A549 (cell line): ENCODE measurements around the gene BCL2L1. TPM values are rescaled to one million over a fixed set of nuclear protein-coding genes. Genes with fewer than 3 reads are reported as not detected.

Source experiments
- ATAC-seq, 2 experiments: fragments of 200-7000 bp in 1 of 2; fragments of >200 bp in 1 of 2; cut with Nextera tagmentation in 1 of 2; cut with Tn5 transposase in 1 of 2; 3 replicates each; pipeline versions ENCODE4 v1.8.0 to v1.9.1; 2018 to 2020; ENCODE audit warnings: mild to moderate bottlenecking in 1 of 2, moderate library complexity in 1 of 2
- CTCF ChIA-PET: fragments of 300-600 bp; sonication (Branson Sonifier 250); formaldehyde crosslinking; extraction: SDS; loops from one replicate; lab custom pipeline; 2021; ENCODE audit warnings: antibody characterized with exemption, inconsistent platforms; lab: Yijun Ruan, JAX
- POLR2A ChIA-PET: fragments of 350-600 bp; formaldehyde crosslinking; extraction: SDS; loops from one replicate; lab custom pipeline; 2021; ENCODE audit warnings: antibody characterized with exemption, inconsistent platforms; lab: Yijun Ruan, JAX
- DNase-seq, 2 experiments: peaks; one replicate each; pipeline versions ENCODE4 v3.0.0 to v3.0.0-alpha.2; 2011 to 2016; ENCODE audit warnings: low read depth in 1 of 2, low spot score in 1 of 2
- FAIRE-seq: peaks from 2 replicates; lab custom pipeline; 2011; peaks lifted over from hg19 to GRCh38; lab: Jason Lieb, UNC
- H3K27ac ChIP-seq, 2 experiments: fragments of >200 bp; sonication (Bioruptor Twin); formaldehyde crosslinking; 3 replicates each; pipeline ENCODE4 v1.5.1; 2016 to 2017
- H3K4me1 ChIP-seq: fragments of >200 bp; sonication (Bioruptor Twin); formaldehyde crosslinking; 3 replicates; pipeline ENCODE4 v1.6.1; 2016
- H3K4me2 ChIP-seq: fragments of >200 bp; sonication (Bioruptor Twin); formaldehyde crosslinking; 3 replicates; pipeline ENCODE4 v1.6.1; 2016
- H3K4me3 ChIP-seq: fragments of >200 bp; sonication (Bioruptor Twin); formaldehyde crosslinking; 3 replicates; pipeline ENCODE4 v1.5.1; 2016
- H3K9me3 ChIP-seq: fragments of >200 bp; sonication (Bioruptor Twin); formaldehyde crosslinking; 3 replicates; pipeline ENCODE4 v1.6.1; 2016
- EHF ChIP-seq: fragments of 250-450 bp; sonication (Bioruptor Pico); IDR thresholded peaks from 2 replicates; pipeline ENCODE4 v1.5.0; 2020; ENCODE audit warnings: mild to moderate bottlenecking
- FOSB ChIP-seq: fragments of 250-450 bp; sonication (Bioruptor Pico); IDR thresholded peaks from 2 replicates; pipeline ENCODE4 v1.5.0; 2020; ENCODE audit warnings: mild to moderate bottlenecking, moderate library complexity
- HEYL ChIP-seq: fragments of 250-450 bp; sonication (Bioruptor Pico); IDR thresholded peaks from 2 replicates; pipeline ENCODE4 v1.8.0; 2021; ENCODE audit warnings: mild to moderate bottlenecking, moderate library complexity
- HOXB13 ChIP-seq: fragments of 250-450 bp; sonication (Bioruptor Pico); IDR thresholded peaks from 2 replicates; pipeline ENCODE4 v1.5.0; 2020; ENCODE audit warnings: low read depth, mild to moderate bottlenecking, moderate library complexity
- JUN ChIP-seq, 2 experiments: fragments of >200 bp; sonication (Bioruptor Twin); formaldehyde crosslinking; IDR thresholded peaks; 2 replicates in 1 of 2; 3 replicates in 1 of 2; pipeline ENCODE4 v1.6.1; 2016 to 2017
- MAFK ChIP-seq: fragments of 450-650 bp; IDR thresholded peaks from 2 replicates; pipeline ENCODE4 v1.6.1; 2014; ENCODE audit not compliant: partially characterized antibody
- POLR2A ChIP-seq: IDR thresholded peaks from 2 replicates; pipeline ENCODE4 v1.6.1; 2012; ENCODE audit warnings: mild to moderate bottlenecking, low read length
- RFX5 ChIP-seq: fragments of 450-650 bp; IDR thresholded peaks from 2 replicates; pipeline ENCODE4 v1.7.1; 2014; ENCODE audit warnings: antibody characterized with exemption, mild to moderate bottlenecking, moderate library complexity
- ZC3H11A ChIP-seq: fragments of 450-650 bp; IDR thresholded peaks from 2 replicates; pipeline ENCODE4 v1.6.1; 2014; ENCODE audit warnings: antibody characterized with exemption, mild to moderate bottlenecking
- WGBS: methylation state at CpG from one replicate; pipeline ENCODE4 v1.1.6; 2017; ENCODE audit errors: missing lambda C conversion rate; 5-methylcytosine and 5-hydroxymethylcytosine counted together
- polyA plus RNA-seq, 4 experiments: library from polyadenylated mRNA; depleted of rRNA in 3 of 4; stranded (reverse); fragments of >200 nt; fragmentation: RNase III in 1 of 4; extraction: RNeasy Plus Mini Kit Qiagen cat#74134 plus additional on column Dnase treatment in 1 of 4; gene quantifications; 2 replicates in 3 of 4; 3 replicates in 1 of 4; pipeline ENCODE4 v1.2.3, GENCODE V29; 2011 to 2017
- TF ChIP-seq, protein P1 (sequence below): fragments of >200 bp; sonication (Bioruptor Twin); formaldehyde crosslinking; IDR thresholded peaks from 3 replicates; pipeline ENCODE4 v1.5.1; 2016
- TF ChIP-seq, protein P2 (sequence below): fragments of 250-450 bp; sonication (Bioruptor Pico); IDR thresholded peaks from 2 replicates; pipeline ENCODE4 v1.5.0; 2021; ENCODE audit warnings: mild to moderate bottlenecking, moderate library complexity, borderline replicate concordance
- TF ChIP-seq, protein P3 (sequence below): fragments of >200 bp; sonication (Bioruptor Twin); formaldehyde crosslinking; IDR thresholded peaks from 3 replicates; pipeline ENCODE4 v1.6.1; 2016

The BCL2L1 gene
- polyA plus RNA-seq, 2 of the 4 experiments (the other 2 are of a cell fraction), result 154 to 178 TPM

DNA sequence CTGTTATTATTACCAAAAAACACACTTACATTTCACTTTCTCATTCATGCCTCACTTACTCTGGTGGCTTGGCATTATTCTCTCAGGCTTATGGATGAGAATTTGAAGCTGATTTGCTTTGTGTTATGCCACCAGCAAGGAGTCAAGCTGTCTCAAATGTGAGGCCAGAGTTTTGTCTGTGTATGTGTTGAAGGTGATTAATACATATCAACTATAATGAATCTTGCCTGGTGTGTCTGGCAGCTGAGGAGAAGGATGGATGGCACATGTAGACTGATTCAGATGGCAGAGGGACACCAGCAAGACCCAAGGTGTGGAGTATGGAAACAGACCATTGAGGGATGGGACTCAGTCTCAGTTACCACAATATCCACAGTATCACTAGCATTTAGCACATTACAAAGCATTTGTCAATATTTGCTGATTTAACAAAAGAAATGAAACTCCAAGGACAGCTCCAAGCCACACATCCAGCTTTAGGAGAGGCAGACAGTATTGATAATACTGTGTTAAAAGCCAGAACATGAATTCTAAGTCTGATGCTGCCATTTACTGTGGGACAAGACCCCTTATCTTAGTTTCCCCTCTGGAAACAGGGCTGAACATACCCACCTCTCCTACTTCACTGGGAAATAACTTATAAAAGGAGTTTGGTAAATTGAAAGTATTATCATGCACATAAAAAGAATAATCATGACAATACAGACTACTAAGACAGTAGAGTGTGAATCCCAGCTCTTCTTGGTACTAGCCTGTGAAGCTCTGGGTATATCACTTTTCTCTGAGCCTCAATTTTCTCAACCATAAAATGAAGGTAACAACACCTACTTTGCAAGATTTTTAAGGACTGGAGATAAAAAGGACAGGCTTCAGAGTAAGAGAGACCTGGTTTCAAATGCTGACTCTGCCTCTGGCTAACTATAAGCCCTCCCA, 11.2 kb downstream of the BCL2L1 start:
- Histone ChIP-seq H3K4me3 (peak overlapping the region; percentile 20; the same call in 1 of the 3 replicates), H3K4me1 (peaks cover 96% of the 10 kb centered on the region), H3K27ac (peak overlapping the region; percentile 95 to 96), H3K4me2 (peak overlapping the region; percentile 80), H3K9me3 (no peaks in the 10 kb centered on the region)
- CTCF ChIA-PET, result interaction anchor here (0.8 to 14.7 kb wide), 10 partner anchors 11 to 148 kb away, joined by 3 to 489 read pairs (median 4); partner anchors contain the start of gene BCL2L1
- TF ChIP-seq EHF (CRISPR knock-in tag) (peak; percentile 39; the same call in 1 of the 2 replicates), MAFK (peak; percentile 83), FOSB (CRISPR knock-in tag) (no peak), RFX5 (no peak), JUN (IDR thresholded peaks at IDR 0.05) (0 out of 5 replicates have a peak, but pooled peaks of 1 of the 2 experiments have one; percentile 25), HEYL (CRISPR knock-in tag) (0 out of 2 replicates have a peak, but pooled peaks have one; percentile 33)
- POLR2A ChIA-PET, result interaction anchor here (0.9 to 2.7 kb wide), 5 partner anchors 11 to 50 kb away, joined by 3 to 30 read pairs (median 14); partner anchors contain the start of gene BCL2L1
- ATAC-seq (no peak), FAIRE-seq (no peak), DNase-seq (no peak)

DNA sequence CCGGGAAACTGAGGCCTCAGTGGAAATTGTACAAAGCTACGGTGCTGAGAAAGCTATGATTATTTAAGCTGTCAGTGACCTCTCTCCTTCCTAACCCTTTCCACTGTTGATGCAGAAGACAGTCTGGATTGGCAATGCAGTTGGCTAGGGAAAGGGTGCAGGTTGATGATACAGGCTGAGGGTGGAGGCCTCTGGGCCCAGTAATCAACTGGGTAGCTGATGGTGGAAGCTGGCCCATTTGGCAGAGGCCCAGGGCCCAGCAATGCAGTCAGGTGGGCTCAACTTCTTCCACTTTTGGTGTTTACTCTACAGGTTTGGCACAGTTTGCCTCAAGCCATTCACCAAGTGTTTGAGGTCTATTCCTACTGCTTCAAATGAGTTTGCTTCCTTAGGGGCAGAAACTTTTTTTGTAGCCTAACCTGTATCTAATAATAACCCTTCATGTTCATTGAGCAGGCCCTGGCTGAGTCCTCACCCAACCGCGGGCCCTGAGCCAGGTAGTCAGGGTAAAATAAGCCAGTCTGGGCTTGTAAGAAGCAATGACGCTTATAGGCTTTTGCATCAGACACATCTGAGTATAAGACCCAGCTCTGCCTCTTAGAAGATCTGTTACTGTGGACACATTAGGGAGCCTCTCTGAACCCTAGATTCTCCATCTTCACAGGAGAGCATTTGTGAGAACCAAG, 12.1 kb downstream of the BCL2L1 start:
- Histone ChIP-seq H3K4me2 (peak overlapping the region; percentile 80), H3K4me1 (peaks cover 96% of the 10 kb centered on the region), H3K4me3 (no peak overlapping the region; the same call in 2 of the 3 replicates), H3K9me3 (no peaks in the 10 kb centered on the region), H3K27ac (peak overlapping the region; percentile 95 to 96)
- ChIA-PET CTCF (interaction anchor here (0.9 to 12.5 kb wide), 7 partner anchors 11 to 144 kb away, joined by 3 to 167 read pairs (median 4); partner anchors contain the start of gene BCL2L1), POLR2A (interaction anchor here (0.9 to 1.0 kb wide), 2 partner anchors 12 kb away, joined by 3 read pairs; partner anchors contain the start of gene BCL2L1)
- no peak for ATAC-seq
- no peak for FAIRE-seq
- no peak for DNase-seq
- WGBS, result 80% methylated on average over 5 of the region's 5 CpGs
- no peak for TF ChIP-seq ZC3H11A
- peak; percentile 36; the same call in 1 of the 2 replicates for TF ChIP-seq EHF (CRISPR knock-in tag)
- 0 out of 2 replicates have a peak, but pooled peaks have one; percentile 20 for TF ChIP-seq HOXB13 (CRISPR knock-in tag)
- TF ChIP-seq, all 56 proteins: peak for 2

DNA sequence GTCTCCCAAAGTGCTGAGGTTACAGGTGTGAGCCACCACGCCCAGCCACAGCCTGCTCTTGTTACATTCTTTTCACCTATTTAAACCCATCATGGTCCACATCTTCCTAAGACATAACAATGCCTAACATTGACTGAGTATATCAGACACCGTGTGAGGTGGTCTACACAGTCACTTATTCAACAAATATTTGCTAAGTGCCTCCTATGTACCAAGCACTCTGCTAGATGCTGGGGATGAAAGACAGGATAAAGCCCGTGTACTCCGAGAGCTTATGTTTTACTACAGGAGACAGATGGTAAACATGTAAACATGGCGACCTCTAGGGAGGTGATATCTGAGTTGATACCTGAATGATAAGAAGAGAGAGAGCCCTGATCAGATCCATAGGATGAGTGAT, 12.7 kb downstream of the BCL2L1 start:
- Histone ChIP-seq H3K4me2 (peak overlapping the region; percentile 80), H3K27ac (peak overlapping the region; percentile 95 to 96), H3K4me1 (peaks cover 96% of the 10 kb centered on the region), H3K4me3 (no peak overlapping the region), H3K9me3 (no peaks in the 10 kb centered on the region)
- TF ChIP-seq, protein P1, sequence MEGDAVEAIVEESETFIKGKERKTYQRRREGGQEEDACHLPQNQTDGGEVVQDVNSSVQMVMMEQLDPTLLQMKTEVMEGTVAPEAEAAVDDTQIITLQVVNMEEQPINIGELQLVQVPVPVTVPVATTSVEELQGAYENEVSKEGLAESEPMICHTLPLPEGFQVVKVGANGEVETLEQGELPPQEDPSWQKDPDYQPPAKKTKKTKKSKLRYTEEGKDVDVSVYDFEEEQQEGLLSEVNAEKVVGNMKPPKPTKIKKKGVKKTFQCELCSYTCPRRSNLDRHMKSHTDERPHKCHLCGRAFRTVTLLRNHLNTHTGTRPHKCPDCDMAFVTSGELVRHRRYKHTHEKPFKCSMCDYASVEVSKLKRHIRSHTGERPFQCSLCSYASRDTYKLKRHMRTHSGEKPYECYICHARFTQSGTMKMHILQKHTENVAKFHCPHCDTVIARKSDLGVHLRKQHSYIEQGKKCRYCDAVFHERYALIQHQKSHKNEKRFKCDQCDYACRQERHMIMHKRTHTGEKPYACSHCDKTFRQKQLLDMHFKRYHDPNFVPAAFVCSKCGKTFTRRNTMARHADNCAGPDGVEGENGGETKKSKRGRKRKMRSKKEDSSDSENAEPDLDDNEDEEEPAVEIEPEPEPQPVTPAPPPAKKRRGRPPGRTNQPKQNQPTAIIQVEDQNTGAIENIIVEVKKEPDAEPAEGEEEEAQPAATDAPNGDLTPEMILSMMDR, result no peak
- no peak for TF ChIP-seq POLR2A
- 78% methylated on average over 5 of the region's 5 CpGs for WGBS
- DNase-seq, result no peak
- no peak for ATAC-seq
- ChIA-PET POLR2A (no interaction called here), CTCF (interaction anchor here (0.6 to 12.5 kb wide), 6 partner anchors 12 to 143 kb away, joined by 4 to 167 read pairs (median 6); partner anchors contain the start of gene BCL2L1)
- FAIRE-seq, result no peak

DNA sequence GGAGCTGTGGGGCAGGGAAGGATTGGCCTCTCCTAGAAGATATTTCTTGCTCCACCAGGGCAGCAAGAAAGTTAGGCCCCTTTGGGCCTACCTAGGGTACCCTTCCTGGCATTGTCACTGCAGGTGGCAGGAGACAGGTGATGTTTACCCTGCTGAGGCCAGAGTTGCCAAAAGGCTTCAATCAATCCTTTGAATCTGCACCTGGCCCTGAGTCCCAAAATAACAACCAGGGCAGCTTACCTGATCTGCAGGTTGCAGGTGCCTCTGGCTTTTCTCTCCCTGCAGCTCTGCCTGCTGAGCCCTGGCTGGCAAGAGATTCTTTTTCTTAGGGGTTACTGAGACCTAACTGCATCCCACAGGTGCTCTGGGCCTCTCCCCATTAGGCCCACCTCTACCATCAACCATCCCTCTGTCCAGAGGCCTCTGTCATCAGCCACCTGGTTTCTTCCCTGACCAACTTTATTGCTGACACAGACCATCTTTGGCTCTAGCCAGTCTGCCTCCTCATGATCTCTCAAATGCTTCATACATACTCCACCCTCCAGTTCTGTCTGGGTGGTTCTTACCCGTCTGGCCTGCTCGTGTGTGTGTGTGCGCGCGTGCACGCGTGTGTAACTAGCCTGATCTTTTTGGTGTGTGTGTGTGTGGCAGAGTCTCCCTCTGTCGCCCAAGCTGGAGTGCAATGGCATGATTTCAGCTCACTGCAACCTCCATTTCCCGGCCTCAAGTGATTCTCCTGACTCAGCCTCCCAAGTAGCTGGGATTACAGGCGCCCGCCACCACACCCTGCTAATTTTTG, 13.7 kb downstream of the BCL2L1 start:
- ATAC-seq (no peak), DNase-seq (no peak)
- TF ChIP-seq, protein P2, sequence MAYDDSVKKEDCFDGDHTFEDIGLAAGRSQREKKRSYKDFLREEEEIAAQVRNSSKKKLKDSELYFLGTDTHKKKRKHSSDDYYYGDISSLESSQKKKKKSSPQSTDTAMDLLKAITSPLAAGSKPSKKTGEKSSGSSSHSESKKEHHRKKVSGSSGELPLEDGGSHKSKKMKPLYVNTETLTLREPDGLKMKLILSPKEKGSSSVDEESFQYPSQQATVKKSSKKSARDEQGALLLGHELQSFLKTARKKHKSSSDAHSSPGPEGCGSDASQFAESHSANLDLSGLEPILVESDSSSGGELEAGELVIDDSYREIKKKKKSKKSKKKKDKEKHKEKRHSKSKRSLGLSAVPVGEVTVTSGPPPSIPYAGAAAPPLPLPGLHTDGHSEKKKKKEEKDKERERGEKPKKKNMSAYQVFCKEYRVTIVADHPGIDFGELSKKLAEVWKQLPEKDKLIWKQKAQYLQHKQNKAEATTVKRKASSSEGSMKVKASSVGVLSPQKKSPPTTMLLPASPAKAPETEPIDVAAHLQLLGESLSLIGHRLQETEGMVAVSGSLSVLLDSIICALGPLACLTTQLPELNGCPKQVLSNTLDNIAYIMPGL (CRISPR knock-in tag), result no peak
- TF ChIP-seq JUN (IDR thresholded peaks at IDR 0.05) (0 out of 5 replicates have a peak, but pooled peaks of 1 of the 2 experiments have one; percentile 4), MAFK (peak; percentile 81)
- TF ChIP-seq, protein P3, sequence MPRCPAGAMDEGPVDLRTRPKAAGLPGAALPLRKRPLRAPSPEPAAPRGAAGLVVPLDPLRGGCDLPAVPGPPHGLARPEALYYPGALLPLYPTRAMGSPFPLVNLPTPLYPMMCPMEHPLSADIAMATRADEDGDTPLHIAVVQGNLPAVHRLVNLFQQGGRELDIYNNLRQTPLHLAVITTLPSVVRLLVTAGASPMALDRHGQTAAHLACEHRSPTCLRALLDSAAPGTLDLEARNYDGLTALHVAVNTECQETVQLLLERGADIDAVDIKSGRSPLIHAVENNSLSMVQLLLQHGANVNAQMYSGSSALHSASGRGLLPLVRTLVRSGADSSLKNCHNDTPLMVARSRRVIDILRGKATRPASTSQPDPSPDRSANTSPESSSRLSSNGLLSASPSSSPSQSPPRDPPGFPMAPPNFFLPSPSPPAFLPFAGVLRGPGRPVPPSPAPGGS, result no peak
- TF ChIP-seq, all 56 proteins: peak for 2
- no peak overlapping the region for H3K4me3 ChIP-seq
- peak overlapping the region; percentile 42 for H3K4me2 ChIP-seq
- ChIA-PET POLR2A (interaction anchor here (1.1 to 2.2 kb wide), 4 partner anchors 11 to 47 kb away, joined by 4 to 11 read pairs (median 6); partner anchors contain the start of gene BCL2L1), CTCF (interaction anchor here (2.3 to 12.5 kb wide), 2 partner anchors 13 to 47 kb away, joined by 11 to 167 read pairs; partner anchors contain the start of gene BCL2L1)
- peaks cover 94% of the 10 kb centered on the region for H3K4me1 ChIP-seq
- H3K27ac ChIP-seq, result peak overlapping the region; percentile 89 to 95
- no peaks in the 10 kb centered on the region for H3K9me3 ChIP-seq
- 95% methylated on average over 11 of the region's 11 CpGs for WGBS
- FAIRE-seq, result no peak
